ENCODE measurements around the gene C1orf50.
"Not testable (repeated sequence)": the region's sequence is repeated elsewhere in the genome, so short reads cannot be mapped to it uniquely, and the experiment has no call there.

The C1orf50 gene

DNA sequence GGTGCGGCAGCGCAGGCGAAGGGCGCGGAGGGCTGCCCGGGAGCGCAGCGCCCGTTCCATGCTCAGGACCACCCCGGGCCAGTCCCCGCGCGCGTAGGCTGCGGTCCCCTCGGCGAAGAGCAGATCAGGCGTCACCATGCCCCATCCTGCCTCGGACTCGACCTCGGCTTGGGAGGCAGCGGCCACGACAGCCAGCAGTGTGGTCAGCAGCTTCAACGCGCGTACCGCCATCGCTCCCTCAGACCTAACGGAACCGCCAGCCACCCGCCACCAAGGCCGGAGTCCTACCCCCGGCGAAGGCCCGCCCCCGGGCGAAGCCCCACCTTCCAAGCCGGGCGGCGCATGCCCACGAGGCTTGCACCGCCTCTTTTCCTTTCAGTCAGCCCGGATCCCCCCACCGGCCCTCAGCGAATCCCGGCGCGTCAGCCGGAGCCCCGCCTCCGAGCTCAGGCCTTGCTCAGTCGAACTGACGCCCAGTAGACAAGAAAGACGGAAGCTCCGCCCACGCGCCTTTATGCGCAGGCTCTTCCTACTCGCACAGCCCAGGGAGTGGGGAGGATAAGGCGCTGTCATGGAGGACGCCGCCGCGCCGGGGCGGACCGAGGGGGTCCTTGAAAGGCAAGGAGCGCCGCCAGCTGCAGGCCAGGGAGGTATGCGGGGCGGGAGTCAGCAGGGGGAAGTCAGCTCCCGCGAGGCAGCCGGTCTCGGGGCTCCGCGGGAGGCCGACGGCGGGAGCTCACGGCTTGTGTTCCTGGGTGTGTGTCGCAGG, at the start of gene C1orf50, which contains the start of gene P3H1:
Gene C1orf50 (plus strand): TSS at position 509 of the 769 bp plus-strand sequence. CDS start 63 bp downstream, at position 572.
Gene P3H1 (minus strand): TSS at position 288 of the 769 bp plus-strand sequence. CDS start 57 bp downstream, at position 231.
- POLR2A ChIA-PET = interaction anchor here (0.6 to 1.4 kb wide), 11 partner anchors 8 to 84 kb away, joined by 3 to 5 read pairs (median 3); partner anchors contain the start of genes SVBP, TMEM269 and ZNF691
- CTCF ChIA-PET = interaction anchor here (0.7 to 6.3 kb wide), 22 partner anchors 8 to 753 kb away, joined by 3 to 59 read pairs (median 4); partner anchors contain the start of genes TMEM269, YBX1 and ZNF691
- no peak for TF ChIP-seq CTCF (IDR thresholded peaks at IDR 0.05; ENCODE audit: control extremely low read depth, extremely low read depth, low read depth, missing control alignments)
- peak; percentile 98 for DNase-seq (ENCODE audit: extremely low spot score)

GRCh38 chr1:42720868-42721267, 46.2 kb upstream of the C1orf50 start:
- ChIA-PET POLR2A (no interaction called here), CTCF (no interaction called here)
- DNase-seq (ENCODE audit: extremely low spot score) = no peak
- no peak for TF ChIP-seq CTCF (IDR thresholded peaks at IDR 0.05; ENCODE audit: control extremely low read depth, extremely low read depth, low read depth, missing control alignments)

DNA sequence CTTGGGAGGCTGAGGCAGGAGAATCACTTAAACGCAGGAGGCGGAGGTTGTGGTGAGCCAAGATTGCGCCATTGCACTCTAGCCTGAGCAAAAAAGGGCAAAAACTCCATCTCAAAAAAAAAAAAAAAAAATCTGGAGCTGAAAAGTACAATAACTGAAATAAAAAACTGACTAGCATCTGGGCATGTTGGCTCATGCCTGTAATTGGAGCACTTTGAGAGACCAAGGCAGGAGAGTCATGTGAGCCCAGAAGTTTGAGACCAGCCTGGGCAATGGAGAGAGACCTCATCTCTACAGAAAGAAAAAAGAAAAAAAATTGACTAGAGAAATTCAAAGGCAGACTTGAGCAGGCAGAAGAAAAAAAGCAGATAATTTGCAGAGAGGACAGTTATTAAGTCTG, 45.1 kb upstream of the C1orf50 start:
- CTCF ChIA-PET = no interaction called here
- DNase-seq (ENCODE audit: extremely low spot score) = no peak
- TF ChIP-seq CTCF (IDR thresholded peaks at IDR 0.05; ENCODE audit: control extremely low read depth, extremely low read depth, low read depth, missing control alignments) = no peak
- POLR2A ChIA-PET = no interaction called here

GRCh38 chr1:42722403-42722802, 44.6 kb upstream of the C1orf50 start:
- POLR2A ChIA-PET; DNase-seq (ENCODE audit: extremely low spot score); CTCF ChIA-PET: not testable (repeated sequence)

DNA sequence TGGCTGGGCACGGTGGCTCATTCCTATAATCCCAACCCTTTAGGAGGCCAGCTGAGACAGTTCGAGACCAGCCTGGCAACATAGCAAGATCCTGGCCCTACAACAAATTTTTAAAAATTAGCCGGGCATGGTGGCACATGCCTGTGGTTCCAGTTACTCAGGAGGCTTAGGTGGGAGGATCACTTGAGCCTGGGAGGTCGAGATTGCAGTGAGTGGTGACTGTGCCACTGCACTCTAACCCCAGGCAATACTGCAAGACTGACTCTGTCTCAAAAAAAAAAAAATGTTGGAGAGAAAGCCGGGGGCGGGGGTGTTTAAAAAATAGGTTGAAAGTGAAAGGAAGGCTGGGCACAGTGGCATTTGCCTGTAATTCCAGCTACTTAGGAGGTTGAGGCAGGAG, 43.5 kb upstream of the C1orf50 start:
- no peak for DNase-seq (ENCODE audit: extremely low spot score)
- ChIA-PET POLR2A (interaction anchor here (0.7 kb wide), 1 partner anchor 347 kb away, joined by 5 read pairs; no protein-coding TSS in a partner anchor), CTCF (no interaction called here)

DNA sequence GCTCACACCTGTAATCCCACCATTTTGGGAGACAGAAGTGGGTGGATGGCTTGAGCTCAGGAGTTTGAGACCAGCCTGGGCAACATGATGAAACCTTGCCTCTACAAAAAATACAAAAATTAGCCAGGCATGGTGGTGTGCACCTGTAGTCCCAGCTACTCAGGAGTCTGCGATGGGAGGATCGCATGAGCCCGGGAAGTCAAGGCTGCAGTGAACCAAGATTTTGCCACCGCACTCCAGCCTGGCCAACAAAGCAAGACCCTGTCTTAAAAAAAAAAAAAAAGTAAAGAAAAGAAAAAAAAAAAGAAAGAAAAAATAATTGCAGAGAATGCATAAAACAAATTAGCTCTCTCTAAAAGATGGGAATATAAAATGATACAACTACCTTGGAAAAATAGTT, 41.2 kb upstream of the C1orf50 start:
- POLR2A ChIA-PET; CTCF ChIA-PET; DNase-seq (ENCODE audit: extremely low spot score): not testable (repeated sequence)

More for the DNA sequence above, 43.5 kb upstream of the C1orf50 start:
- no peak for TF ChIP-seq CTCF (IDR thresholded peaks at IDR 0.05; ENCODE audit: control extremely low read depth, extremely low read depth, low read depth, missing control alignments)

GRCh38 chr1:42730002-42730401, 37.0 kb upstream of the C1orf50 start:
- TF ChIP-seq CTCF (IDR thresholded peaks at IDR 0.05; ENCODE audit: control extremely low read depth, extremely low read depth, low read depth, missing control alignments) = no peak
- CTCF ChIA-PET = interaction anchor here (0.9 kb wide), 1 partner anchor 40 kb away, joined by 3 read pairs; no protein-coding TSS in a partner anchor
- no peak for DNase-seq (ENCODE audit: extremely low spot score)
- POLR2A ChIA-PET = no interaction called here

All from GM10248 (cell line).